SU-DHL-6 (cell line): Measurements from ENCODE around the gene UBE2D4.

Experiments
- H2AFZ ChIP-seq: fragments of 200-600 bp; sonication (generic); 2 replicates; pipeline ENCODE4 v1.6.1; 2014; ENCODE audit warnings: low read depth, mild to moderate bottlenecking, moderate library complexity, mixed read lengths, antibody characterized with exemption, low read length; ENCODE audit not compliant: severe bottlenecking
- H3F3A ChIP-seq: fragments of 200-600 bp; shearing (Covaris generic); 2 replicates; pipeline ENCODE4 v1.6.0; 2016; ENCODE audit warnings: antibody characterized with exemption, mild to moderate bottlenecking; ENCODE audit not compliant: insufficient read depth
- H3K27ac ChIP-seq: fragments of 200-600 bp; sonication (generic); 2 replicates; pipeline ENCODE4 v1.5.1; 2016; ENCODE audit warnings: low read depth, mild to moderate bottlenecking, low read length, moderate library complexity, mixed read lengths
- H3K27me3 ChIP-seq: fragments of 200-600 bp; sonication (generic), shearing (Covaris generic); 2 replicates; pipeline ENCODE4 v1.6.0; 2014; ENCODE audit warnings: mild to moderate bottlenecking, low read length
- H3K36me3 ChIP-seq: fragments of 200-600 bp; sonication (generic); 2 replicates; pipeline ENCODE4 v1.6.1; 2014; ENCODE audit warnings: mild to moderate bottlenecking, low read length, mixed read lengths
- H3K4me2 ChIP-seq: fragments of 300-600, 200-600 bp; shearing (Covaris generic), sonication (generic); 2 replicates; pipeline ENCODE4 v1.6.0; 2014; ENCODE audit warnings: low read length, low read depth, mild to moderate bottlenecking; ENCODE audit not compliant: poor library complexity, severe bottlenecking
- H3K4me3 ChIP-seq: fragments of 200-600 bp; sonication (generic); 2 replicates; pipeline ENCODE4 v1.5.1; 2014; ENCODE audit warnings: antibody characterized with exemption, low read length, mild to moderate bottlenecking, mixed read lengths; ENCODE audit not compliant: insufficient read depth, poor library complexity, severe bottlenecking
- H3K79me2 ChIP-seq: fragments of 200-600 bp; sonication (generic); 2 replicates; pipeline ENCODE4 v1.6.1; 2014; ENCODE audit warnings: mild to moderate bottlenecking, low read length, moderate library complexity; ENCODE audit not compliant: insufficient read depth
- H3K9ac ChIP-seq: fragments of 200-600 bp; sonication (generic); 2 replicates; pipeline ENCODE4 v1.7.0; 2014; ENCODE audit warnings: mild to moderate bottlenecking, low read length
- H3K9me2 ChIP-seq: fragments of 200-600 bp; sonication (generic); replicated peaks from 2 replicates; pipeline ENCODE4 v1.6.1; 2014; ENCODE audit warnings: low read length; ENCODE audit not compliant: insufficient read depth
- H3K9me3 ChIP-seq: fragments of 200-600 bp; sonication (generic); 2 replicates; pipeline ENCODE4 v1.6.1; 2014; ENCODE audit warnings: low read length, mixed read lengths; ENCODE audit not compliant: insufficient read depth
- H4K20me1 ChIP-seq: fragments of 200-600 bp; sonication (generic); 2 replicates; pipeline ENCODE4 v1.6.1; 2014; ENCODE audit warnings: low read depth, mild to moderate bottlenecking, antibody characterized with exemption, low read length, moderate library complexity, mixed read lengths
- EZH2phosphoT487 ChIP-seq: fragments of 200-600 bp; sonication (generic), shearing (Covaris generic); conservative IDR thresholded peaks from 2 replicates; pipeline ENCODE4 v1.6.1; 2018; ENCODE audit warnings: mild to moderate bottlenecking, antibody characterized with exemption, low read length, moderate library complexity, mixed read lengths
- TF ChIP-seq, protein P1 (sequence below): fragments of 200-600 bp; sonication (generic); IDR thresholded peaks from one replicate; pipeline ENCODE4 v1.5.1; 2017; ENCODE audit warnings: antibody characterized with exemption, mild to moderate bottlenecking, low read length, moderate library complexity; ENCODE audit not compliant: insufficient read depth, poor library complexity, severe bottlenecking

UBE2D4 gene

DNA sequence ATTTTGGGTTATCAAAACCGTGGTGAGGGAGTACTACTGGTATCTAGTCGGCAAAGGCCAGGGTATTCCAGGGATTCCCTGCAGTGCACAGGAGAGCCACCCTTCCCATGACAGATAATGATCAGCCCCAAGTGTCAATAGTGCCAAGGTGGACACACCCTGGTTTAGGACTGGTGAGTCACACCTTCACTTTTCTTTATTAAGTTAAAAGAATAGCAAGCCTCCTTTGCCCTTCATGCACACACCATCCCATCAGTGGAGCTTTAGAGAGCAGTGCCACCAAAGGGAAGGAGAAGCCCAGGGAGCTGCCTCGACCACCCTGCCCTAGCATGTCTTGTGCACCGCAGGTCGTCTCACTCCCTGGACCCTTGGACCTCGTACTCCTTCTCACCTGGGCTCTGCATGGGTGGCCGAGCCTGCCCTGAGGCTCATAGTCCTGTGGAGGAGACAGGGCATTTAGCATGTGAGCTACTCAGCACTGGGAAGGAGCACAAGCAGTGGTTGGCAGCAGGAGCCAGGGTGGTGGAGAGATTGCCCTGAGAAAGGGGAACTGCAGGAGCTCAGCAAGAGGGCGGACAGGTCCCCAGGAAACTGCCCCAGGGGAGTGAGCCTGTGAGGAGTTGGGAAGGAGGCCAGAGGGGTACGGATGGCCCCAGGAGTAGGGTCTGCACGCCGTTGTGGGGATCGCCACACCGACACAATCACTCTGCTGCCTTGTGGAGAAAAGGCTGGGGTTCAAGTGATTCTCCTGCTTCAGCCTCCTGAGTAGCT, 17.4 kb downstream of the UBE2D4 start:
- Histone ChIP-seq H3K27me3 (no peaks in the 10 kb centered on the region), H3K9me2 (no peaks in the 10 kb centered on the region), H3K27ac (no peak overlapping the region), H3K4me2 (no peak overlapping the region), H3K4me3 (no peak overlapping the region), H3K9ac (no peak overlapping the region), H3K79me2 (no peaks in the 10 kb centered on the region), H3K36me3 (peaks cover 3% of the 10 kb centered on the region; the same call in 1 of the 2 replicates), H3K9me3 (no peaks in the 10 kb centered on the region), H4K20me1 (no peaks in the 10 kb centered on the region), H2AFZ (no peak overlapping the region), H3F3A (no peaks in the 10 kb centered on the region)
- TF ChIP-seq EZH2phosphoT487 = no peak
- TF ChIP-seq, protein P1, sequence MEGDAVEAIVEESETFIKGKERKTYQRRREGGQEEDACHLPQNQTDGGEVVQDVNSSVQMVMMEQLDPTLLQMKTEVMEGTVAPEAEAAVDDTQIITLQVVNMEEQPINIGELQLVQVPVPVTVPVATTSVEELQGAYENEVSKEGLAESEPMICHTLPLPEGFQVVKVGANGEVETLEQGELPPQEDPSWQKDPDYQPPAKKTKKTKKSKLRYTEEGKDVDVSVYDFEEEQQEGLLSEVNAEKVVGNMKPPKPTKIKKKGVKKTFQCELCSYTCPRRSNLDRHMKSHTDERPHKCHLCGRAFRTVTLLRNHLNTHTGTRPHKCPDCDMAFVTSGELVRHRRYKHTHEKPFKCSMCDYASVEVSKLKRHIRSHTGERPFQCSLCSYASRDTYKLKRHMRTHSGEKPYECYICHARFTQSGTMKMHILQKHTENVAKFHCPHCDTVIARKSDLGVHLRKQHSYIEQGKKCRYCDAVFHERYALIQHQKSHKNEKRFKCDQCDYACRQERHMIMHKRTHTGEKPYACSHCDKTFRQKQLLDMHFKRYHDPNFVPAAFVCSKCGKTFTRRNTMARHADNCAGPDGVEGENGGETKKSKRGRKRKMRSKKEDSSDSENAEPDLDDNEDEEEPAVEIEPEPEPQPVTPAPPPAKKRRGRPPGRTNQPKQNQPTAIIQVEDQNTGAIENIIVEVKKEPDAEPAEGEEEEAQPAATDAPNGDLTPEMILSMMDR = no peak

- Histone ChIP-seq H3K27me3 (no peaks in the 10 kb centered on the region), H2AFZ (no peak overlapping the region), H4K20me1 (no peaks in the 10 kb centered on the region), H3K9me3 (no peaks in the 10 kb centered on the region), H3K27ac (no peak overlapping the region), H3K4me2 (no peak overlapping the region), H3K4me3 (no peak overlapping the region), H3K9ac (no peak overlapping the region), H3K9me2 (no peaks in the 10 kb centered on the region), H3K79me2 (no peaks in the 10 kb centered on the region), H3K36me3 (peaks cover 3% of the 10 kb centered on the region; the same call in 1 of the 2 replicates), H3F3A (no peaks in the 10 kb centered on the region)
- TF ChIP-seq, protein P1 = no peak
- TF ChIP-seq EZH2phosphoT487 = no peak
Observed at GRCh38 chr7:43944286-43944685, 18.1 kb downstream of the UBE2D4 start.

GRCh38 chr7:43952028-43952427, 25.8 kb downstream of the UBE2D4 start:
- Histone ChIP-seq H3K79me2 (no peaks in the 10 kb centered on the region), H3K9me2 (no peaks in the 10 kb centered on the region), H3K4me3 (no peak overlapping the region), H3K27ac (no peak overlapping the region), H3K36me3 (no peaks in the 10 kb centered on the region), H3F3A (no peaks in the 10 kb centered on the region), H2AFZ (no peak overlapping the region), H3K9ac (no peak overlapping the region), H4K20me1 (no peaks in the 10 kb centered on the region), H3K27me3 (no peaks in the 10 kb centered on the region), H3K4me2 (no peak overlapping the region), H3K9me3 (no peaks in the 10 kb centered on the region)
- no peak for TF ChIP-seq EZH2phosphoT487
- TF ChIP-seq, protein P1 = no peak
